Neural progenitor cell (in vitro differentiated cells): ENCODE data around the gene HK1.

Experiments
- EZH2 ChIP-seq: fragments of 200-600 bp; sonication (generic); IDR thresholded peaks from 2 replicates; pipeline ENCODE4 v1.6.1; 2017; ENCODE audit warnings: antibody characterized with exemption, mild to moderate bottlenecking, moderate library complexity
- EZH2phosphoT487 ChIP-seq: fragments of 200-600 bp; sonication (generic); IDR thresholded peaks from 2 replicates; pipeline ENCODE4 v1.6.1; 2017; ENCODE audit warnings: antibody characterized with exemption
- TF ChIP-seq, protein P1 (sequence below): fragments of 200-600 bp; sonication (generic); IDR thresholded peaks from 2 replicates; pipeline ENCODE4 v1.5.1; 2017; ENCODE audit warnings: antibody characterized with exemption, mild to moderate bottlenecking

DNA sequence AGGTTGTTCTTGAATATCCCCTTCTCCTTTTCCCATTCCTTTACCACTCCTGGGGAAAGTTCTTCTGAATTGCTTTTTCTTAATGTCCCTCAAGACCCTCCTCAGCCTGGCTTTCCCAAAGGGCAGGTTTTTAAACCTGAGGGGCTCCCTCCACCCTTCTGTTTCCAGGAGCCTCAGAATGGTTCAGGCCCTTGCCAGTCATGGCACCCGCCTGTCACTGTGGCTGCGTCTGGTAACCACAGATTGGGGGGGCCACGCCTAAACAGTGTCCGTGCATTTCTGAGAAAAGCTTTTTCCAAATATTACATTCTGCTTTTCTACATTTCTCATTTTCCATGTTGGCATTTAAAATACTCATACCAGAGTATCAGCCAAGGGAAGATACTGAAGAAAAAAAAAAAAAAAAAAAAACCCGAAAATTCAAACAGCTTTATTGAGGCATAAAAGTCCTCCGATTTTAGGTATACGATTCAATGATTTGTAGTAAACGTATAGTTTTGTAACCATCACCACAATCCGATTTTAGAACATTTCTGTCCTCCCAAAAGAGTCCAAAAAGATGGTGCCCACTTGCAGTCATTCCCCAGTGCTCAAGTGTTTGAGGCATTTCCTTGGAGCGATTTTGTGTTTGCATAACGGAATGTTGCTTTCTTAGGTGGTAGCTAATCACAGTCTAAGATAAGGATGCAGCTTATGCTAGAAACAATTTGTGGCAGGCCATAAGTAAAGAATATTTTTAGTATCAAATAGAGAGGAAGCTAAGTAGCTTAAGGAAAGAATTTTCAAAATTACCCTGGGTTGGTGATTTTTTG, 36.0 kb upstream of the HK1 start:
- TF ChIP-seq, protein P1, sequence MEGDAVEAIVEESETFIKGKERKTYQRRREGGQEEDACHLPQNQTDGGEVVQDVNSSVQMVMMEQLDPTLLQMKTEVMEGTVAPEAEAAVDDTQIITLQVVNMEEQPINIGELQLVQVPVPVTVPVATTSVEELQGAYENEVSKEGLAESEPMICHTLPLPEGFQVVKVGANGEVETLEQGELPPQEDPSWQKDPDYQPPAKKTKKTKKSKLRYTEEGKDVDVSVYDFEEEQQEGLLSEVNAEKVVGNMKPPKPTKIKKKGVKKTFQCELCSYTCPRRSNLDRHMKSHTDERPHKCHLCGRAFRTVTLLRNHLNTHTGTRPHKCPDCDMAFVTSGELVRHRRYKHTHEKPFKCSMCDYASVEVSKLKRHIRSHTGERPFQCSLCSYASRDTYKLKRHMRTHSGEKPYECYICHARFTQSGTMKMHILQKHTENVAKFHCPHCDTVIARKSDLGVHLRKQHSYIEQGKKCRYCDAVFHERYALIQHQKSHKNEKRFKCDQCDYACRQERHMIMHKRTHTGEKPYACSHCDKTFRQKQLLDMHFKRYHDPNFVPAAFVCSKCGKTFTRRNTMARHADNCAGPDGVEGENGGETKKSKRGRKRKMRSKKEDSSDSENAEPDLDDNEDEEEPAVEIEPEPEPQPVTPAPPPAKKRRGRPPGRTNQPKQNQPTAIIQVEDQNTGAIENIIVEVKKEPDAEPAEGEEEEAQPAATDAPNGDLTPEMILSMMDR, result no peak
- TF ChIP-seq EZH2phosphoT487 (no peak), EZH2 (no peak)
